Activated T-helper 1 cell treated with anti-CD3 and anti-CD28 coated beads, Interleukin-2, amount 50 U/mL, for 16 hours (primary cell): Measurements from ENCODE around the gene FKBP1A.

ENCODE experiments used
- DNase-seq, 2 donors: peaks; one replicate each; pipeline ENCODE4 v3.0.0-alpha.2; 2020; ENCODE audit warnings: low read depth in 1 of 2, low spot score in 1 of 2

Gene FKBP1A

DNA sequence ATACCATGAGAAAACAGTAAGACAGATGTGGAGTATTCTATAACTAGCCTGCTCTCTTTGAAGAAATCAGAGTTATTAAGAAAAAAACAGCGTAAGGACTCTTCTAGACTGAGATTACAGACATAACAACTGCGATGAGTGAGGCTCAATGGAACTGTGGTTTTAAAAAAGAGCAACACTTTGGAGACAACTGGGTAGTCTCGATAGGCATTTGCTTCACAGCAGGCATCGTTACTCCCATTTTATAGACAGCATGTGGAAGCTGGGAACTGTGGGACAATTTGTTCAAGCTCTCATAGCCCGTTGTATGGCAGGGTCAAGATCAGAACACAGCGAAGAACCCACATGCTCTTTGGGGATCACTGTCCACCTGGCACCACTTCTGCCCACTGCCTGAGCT, 4.6 kb downstream of the FKBP1A start:
- no peak for DNase-seq

DNA sequence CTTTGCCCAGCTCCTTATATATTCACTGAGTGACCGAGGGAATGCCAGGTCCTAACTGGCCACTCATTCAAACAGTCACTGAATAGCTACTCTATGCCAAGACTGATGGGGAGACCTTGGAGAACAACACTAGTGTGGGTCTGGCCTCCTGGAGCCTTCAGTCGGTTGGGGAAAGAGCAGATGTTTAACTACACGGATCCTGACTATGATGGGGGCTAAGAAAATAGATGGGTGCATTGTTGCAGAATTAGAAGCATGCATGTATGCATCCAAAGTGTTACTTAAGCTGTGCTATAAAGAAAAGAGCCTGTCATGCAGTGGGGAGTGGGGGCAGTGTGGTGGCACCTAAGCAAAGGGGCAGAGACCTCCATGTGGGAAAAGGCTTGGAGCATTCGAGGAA, 6.5 kb downstream of the FKBP1A start:
- DNase-seq, result no peak

DNA sequence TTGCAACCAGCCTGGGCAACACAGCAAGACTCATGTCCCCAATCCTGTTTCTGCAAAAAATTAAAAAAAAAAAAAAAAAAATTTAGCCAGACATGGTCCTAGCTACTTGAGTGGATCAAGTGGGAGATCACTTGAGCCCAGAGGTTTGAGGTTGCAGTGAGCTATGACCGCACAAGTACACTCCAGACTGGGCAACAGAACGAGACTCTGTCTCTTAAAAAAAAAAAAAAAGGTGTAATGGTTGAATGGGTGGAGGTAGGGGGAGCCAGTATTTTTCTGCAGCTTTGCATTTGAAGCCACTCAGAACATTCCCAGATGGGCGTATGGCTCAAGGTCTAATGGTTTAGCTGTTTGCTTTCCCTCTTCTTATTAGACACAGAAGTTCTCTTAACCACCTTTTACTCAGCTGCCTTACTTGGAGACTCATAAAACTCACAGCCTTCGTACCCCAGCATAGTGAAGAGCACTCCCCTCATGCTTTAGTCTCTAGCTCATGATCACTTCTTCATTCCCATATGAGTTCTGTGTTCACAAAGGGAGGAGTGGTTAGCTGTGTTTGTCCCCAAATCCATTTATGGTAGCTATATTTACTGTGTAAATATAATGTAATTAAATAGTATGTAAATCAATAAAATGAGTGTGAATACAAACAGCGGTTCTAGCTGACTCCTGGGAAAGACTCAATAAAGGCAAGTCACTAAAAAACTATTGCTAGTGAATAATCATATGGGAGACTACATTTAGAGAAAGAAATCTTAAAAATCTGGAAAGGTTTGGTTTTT, 9.0 kb downstream of the FKBP1A start:
- no peak for DNase-seq

- DNase-seq, result no peak
These were observed 10.2 kb downstream of the FKBP1A start for GRCh38 chr20:1382670-1383069.

GRCh38 chr20:1381753-1382591, 10.9 kb downstream of the FKBP1A start:
- no peak for DNase-seq

DNA sequence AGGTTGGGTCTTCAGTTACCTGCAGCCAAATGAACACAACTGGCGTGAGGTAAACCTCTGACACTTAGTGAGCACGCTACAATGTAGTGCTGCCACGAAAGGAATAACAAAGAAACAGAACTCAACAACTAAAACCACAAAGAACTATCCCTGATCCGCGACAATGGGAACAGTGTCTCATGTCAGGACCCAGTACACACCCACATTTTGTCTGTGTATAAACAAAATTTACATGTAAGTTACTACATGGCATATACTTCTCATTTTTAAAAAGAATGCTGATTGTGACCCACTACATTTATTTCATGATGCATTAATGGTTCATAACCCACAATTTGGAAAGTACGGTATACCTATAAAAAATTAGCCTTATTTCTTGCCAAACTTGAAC, 14.1 kb downstream of the FKBP1A start:
- no peak for DNase-seq

GRCh38 chr20:1377984-1378734, 14.7 kb downstream of the FKBP1A start:
- no peak for DNase-seq

DNA sequence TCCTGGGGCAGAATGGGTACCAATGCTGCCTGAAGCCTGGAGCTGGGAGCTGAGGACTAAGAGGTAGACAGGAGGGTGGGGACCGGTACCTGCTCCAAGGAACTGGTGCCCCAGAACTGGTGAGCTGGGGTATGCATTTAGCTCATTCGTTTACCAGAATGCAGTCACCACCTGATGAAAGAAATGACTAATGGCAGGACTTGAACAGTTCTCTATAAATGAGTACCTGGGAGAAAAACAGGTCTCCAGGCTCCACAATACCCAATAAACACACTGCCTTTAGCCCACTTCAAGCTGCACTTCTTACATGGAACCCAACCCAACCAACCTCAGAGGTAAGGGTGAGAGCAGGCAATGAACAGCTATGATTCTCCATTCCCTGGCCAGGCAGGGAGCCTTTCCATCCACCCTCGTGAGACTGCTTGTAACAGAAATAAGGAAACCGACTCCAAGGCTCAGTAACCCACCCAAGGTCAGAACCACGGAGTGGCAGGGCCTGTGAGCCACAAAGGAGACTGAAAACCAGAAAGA, 15.4 kb downstream of the FKBP1A start:
- no peak for DNase-seq

DNA sequence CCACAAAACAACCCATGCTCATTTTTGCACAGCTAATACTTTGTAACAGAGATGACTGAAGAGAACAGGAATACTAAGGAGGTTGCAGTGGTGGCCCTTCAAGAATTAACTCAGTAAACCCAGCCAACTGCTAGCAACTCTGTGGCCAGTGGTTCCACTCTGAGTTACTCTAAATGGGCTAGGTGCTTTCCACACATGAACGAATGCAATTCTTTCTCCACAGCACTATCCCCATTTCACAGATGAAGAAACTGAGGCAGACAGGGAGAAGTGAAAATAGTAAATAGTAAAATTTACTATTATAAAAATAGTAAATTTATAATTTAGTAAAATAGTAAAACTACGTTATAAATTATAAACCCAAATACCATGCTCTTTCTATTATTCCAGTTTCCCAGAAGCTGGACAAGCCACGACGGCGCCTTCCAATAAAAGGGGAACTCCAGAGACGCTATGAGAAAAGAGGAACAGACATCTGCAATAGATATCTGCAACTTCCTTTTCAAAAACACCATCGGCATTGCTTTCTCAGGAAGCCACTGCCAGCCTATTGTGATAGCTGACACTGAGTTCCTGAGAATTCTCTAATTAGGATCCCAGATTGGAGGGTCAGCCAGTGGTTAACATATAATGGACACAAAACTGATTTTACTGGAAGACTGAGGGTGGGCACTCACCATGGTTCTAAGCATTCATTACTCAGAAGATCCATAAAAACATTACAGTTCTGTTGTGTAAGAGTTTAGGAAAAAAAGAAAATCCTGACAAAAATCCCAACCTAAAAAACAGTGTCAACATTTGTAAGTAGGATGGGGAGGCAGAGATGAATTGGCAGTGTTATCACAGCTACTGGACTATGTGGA, 16.2 kb downstream of the FKBP1A start:
- DNase-seq, result no peak

GRCh38 chr20:1376007-1376406, 16.8 kb downstream of the FKBP1A start:
- no peak for DNase-seq

DNA sequence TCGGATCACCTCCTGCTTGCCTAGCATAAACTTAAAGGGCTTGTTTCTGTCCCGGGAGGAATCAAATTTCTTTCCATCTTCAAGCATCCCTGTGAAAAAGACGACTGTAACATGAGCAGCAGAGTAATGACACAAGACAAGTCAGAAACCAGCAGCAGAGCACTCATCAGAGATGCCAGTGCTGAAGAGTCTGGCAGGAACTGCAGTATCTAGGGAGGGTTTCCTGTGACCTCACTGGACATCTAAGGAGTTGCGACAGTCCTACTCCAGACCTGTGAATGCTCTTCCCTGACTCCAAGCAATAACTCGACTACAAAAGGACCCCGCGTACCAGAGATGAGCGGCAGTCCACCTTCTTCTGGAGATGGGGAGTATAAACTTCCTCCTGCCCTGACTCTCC, 17.3 kb downstream of the FKBP1A start:
- no peak for DNase-seq

DNA sequence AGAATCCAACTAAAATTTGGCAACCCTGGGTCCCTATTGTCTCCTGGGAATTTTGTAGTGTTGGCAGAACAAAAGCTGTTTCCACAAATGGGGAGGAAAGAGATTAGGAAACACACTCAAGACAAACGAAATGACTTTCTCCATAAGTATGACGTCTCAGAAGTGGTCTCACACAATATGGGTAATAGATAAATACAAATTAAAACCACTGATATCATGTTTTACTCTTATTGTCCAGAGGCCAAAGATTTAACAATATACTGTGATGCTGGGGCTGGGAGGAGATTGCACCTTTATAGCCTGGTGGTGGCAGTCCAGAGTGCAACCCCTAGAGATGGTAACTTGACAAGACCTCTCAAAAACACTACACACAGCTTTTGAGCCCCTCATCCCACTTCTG, 18.6 kb downstream of the FKBP1A start:
- no peak for DNase-seq

DNA sequence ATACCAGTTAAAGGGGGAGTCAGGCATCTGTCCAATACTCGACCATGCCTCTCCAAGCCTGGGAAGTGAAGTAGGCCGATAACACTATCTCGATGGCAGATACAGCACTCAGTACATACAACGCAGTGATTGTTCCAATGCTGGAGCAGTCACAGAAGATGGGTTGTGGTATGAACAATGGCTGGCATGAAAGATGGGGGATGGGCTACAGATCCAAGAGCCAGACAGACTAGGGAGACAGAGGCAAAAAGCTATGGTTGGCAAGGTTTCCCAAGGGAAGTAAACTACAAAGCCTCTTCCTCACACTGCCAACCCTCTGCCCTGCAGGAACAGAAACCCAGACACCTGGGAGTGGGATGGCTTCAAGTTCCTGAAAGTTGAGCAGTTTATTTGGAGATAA, 19.2 kb downstream of the FKBP1A start:
- no peak for DNase-seq

GRCh38 chr20:1373036-1373435, 19.8 kb downstream of the FKBP1A start:
- DNase-seq, result no peak

GRCh38 chr20:1371830-1372539, 20.9 kb downstream of the FKBP1A start:
- DNase-seq, result no peak

GRCh38 chr20:1371202-1371782, 21.6 kb downstream of the FKBP1A start:
- no peak for DNase-seq

- DNase-seq, result no peak
These were observed 22.2 kb downstream of the FKBP1A start for GRCh38 chr20:1370548-1371110.

- DNase-seq, result no peak
These were observed 22.9 kb downstream of the FKBP1A start for GRCh38 chr20:1369970-1370369.
